Activated CD8-positive, alpha-beta memory T cell treated with anti-CD3 and anti-CD28 coated beads, Interleukin-2, amount 10 ng/mL, durations not matched to agents 7 days and 5 days (primary cell): Measurements from ENCODE around the gene GSE1. TPM values are rescaled to one million over a fixed set of nuclear protein-coding genes. Genes with fewer than 3 reads are reported as not detected.
A peak's percentile ranks its signal among the peaks of the same experiment; 100 is the strongest.

Experiments
- ATAC-seq: fragments of 150-1000 bp; cut with Tn5 transposase; one replicate; pipeline ENCODE4 v1.10.0; 2021; ENCODE audit warnings: moderate library complexity
- CTCF ChIA-PET: fragments of 350-600 bp; sonication (Branson Sonifier 250); formaldehyde crosslinking; loops from one replicate; lab custom pipeline; 2021; ENCODE audit warnings: antibody characterized with exemption; lab: Charles Lee
- DNase-seq: peaks from one replicate; pipeline ENCODE4 v3.0.0-alpha.2; 2020
- H3K27ac Mint-ChIP-seq: one replicate; pipeline ENCODE4 v1.8.0; 2021; ENCODE audit warnings: mild to moderate bottlenecking, mixed read lengths
- H3K27me3 Mint-ChIP-seq: one replicate; pipeline ENCODE4 v1.8.0; 2021; ENCODE audit warnings: mixed read lengths
- H3K36me3 Mint-ChIP-seq: one replicate; pipeline ENCODE4 v1.8.0; 2021; ENCODE audit warnings: mild to moderate bottlenecking, mixed read lengths
- H3K4me1 Mint-ChIP-seq: one replicate; pipeline ENCODE4 v1.8.0; 2021; ENCODE audit warnings: mixed read lengths
- H3K4me3 Mint-ChIP-seq: one replicate; pipeline ENCODE4 v1.8.0; 2021; ENCODE audit warnings: mild to moderate bottlenecking, moderate library complexity, mixed read lengths
- H3K9me3 Mint-ChIP-seq: one replicate; pipeline ENCODE4 v1.8.0; 2022; ENCODE audit warnings: low read depth, mixed read lengths
- total RNA-seq, 2 experiments: library from RNA; stranded (reverse); gene quantifications; one replicate each; pipeline ENCODE4 v1.2.3, GENCODE V29; 2021

GSE1 gene
- total RNA-seq, 2 experiments from 2014 or later, result 43.1 to 55.1 TPM

GRCh38 chr16:85570213-85570734, 42.8 kb upstream of the GSE1 start:
- peak overlapping the region; percentile 68 for H3K4me3 Mint-ChIP-seq
- no peaks in the 10 kb centered on the region for H3K27me3 Mint-ChIP-seq
- peaks cover 55% of the 10 kb centered on the region for H3K4me1 Mint-ChIP-seq
- H3K36me3 Mint-ChIP-seq, result no peaks in the 10 kb centered on the region
- H3K9me3 Mint-ChIP-seq, result no peaks in the 10 kb centered on the region
- H3K27ac Mint-ChIP-seq, result peak overlapping the region; percentile 91
- CTCF ChIA-PET, result interaction anchor here (1.0 to 3.2 kb wide), 5 partner anchors 11 to 46 kb away, joined by 4 to 35 read pairs (median 16); no protein-coding TSS in a partner anchor
- ATAC-seq (peak; percentile 14), DNase-seq (peak; percentile 59)

GRCh38 chr16:85570735-85571562, 42.2 kb upstream of the GSE1 start:
- DNase-seq (peak; percentile 83), ATAC-seq (peak; percentile 70)
- CTCF ChIA-PET, result interaction anchor here (1.0 to 2.9 kb wide), 3 partner anchors 17 to 45 kb away, joined by 4 to 16 read pairs (median 7); no protein-coding TSS in a partner anchor
- Mint-ChIP-seq H3K4me1 (peaks cover 55% of the 10 kb centered on the region), H3K4me3 (peak overlapping the region; percentile 68), H3K27me3 (no peaks in the 10 kb centered on the region), H3K27ac (peak overlapping the region; percentile 91), H3K36me3 (no peaks in the 10 kb centered on the region), H3K9me3 (no peaks in the 10 kb centered on the region)

- DNase-seq (no peak), ATAC-seq (no peak)
- CTCF ChIA-PET, result interaction anchor here (1.2 kb wide), 1 partner anchor 17 kb away, joined by 7 read pairs; no protein-coding TSS in a partner anchor
- peaks cover 54% of the 10 kb centered on the region for H3K4me1 Mint-ChIP-seq
- H3K27ac Mint-ChIP-seq, result peak overlapping the region; percentile 91
- no peaks in the 10 kb centered on the region for H3K36me3 Mint-ChIP-seq
- no peaks in the 10 kb centered on the region for H3K27me3 Mint-ChIP-seq
- H3K9me3 Mint-ChIP-seq, result no peaks in the 10 kb centered on the region
- no peak overlapping the region for H3K4me3 Mint-ChIP-seq
These were observed 41.6 kb upstream of the GSE1 start for GRCh38 chr16:85571563-85571812.

GRCh38 chr16:85571813-85572619, 41.1 kb upstream of the GSE1 start:
- Mint-ChIP-seq H3K27me3 (no peaks in the 10 kb centered on the region), H3K9me3 (no peaks in the 10 kb centered on the region), H3K27ac (peak overlapping the region; percentile 91), H3K36me3 (no peaks in the 10 kb centered on the region), H3K4me1 (peaks cover 50% of the 10 kb centered on the region), H3K4me3 (no peak overlapping the region)
- CTCF ChIA-PET, result interaction anchor here (1.2 kb wide), 1 partner anchor 18 kb away, joined by 7 read pairs; no protein-coding TSS in a partner anchor
- ATAC-seq, result no peak
- DNase-seq, result peak; percentile 54

GRCh38 chr16:85573045-85573695, 40.0 kb upstream of the GSE1 start:
- H3K36me3 Mint-ChIP-seq, result no peaks in the 10 kb centered on the region
- ATAC-seq (no peak), DNase-seq (no peak)
- no peak overlapping the region for H3K27ac Mint-ChIP-seq
- H3K27me3 Mint-ChIP-seq, result no peaks in the 10 kb centered on the region
- H3K4me1 Mint-ChIP-seq, result peaks cover 40% of the 10 kb centered on the region
- H3K9me3 Mint-ChIP-seq, result no peaks in the 10 kb centered on the region
- CTCF ChIA-PET, result interaction anchor here (0.5 to 2.3 kb wide), 7 partner anchors 9 to 587 kb away, joined by 3 to 9 read pairs (median 3); no protein-coding TSS in a partner anchor
- H3K4me3 Mint-ChIP-seq, result no peak overlapping the region

DNA sequence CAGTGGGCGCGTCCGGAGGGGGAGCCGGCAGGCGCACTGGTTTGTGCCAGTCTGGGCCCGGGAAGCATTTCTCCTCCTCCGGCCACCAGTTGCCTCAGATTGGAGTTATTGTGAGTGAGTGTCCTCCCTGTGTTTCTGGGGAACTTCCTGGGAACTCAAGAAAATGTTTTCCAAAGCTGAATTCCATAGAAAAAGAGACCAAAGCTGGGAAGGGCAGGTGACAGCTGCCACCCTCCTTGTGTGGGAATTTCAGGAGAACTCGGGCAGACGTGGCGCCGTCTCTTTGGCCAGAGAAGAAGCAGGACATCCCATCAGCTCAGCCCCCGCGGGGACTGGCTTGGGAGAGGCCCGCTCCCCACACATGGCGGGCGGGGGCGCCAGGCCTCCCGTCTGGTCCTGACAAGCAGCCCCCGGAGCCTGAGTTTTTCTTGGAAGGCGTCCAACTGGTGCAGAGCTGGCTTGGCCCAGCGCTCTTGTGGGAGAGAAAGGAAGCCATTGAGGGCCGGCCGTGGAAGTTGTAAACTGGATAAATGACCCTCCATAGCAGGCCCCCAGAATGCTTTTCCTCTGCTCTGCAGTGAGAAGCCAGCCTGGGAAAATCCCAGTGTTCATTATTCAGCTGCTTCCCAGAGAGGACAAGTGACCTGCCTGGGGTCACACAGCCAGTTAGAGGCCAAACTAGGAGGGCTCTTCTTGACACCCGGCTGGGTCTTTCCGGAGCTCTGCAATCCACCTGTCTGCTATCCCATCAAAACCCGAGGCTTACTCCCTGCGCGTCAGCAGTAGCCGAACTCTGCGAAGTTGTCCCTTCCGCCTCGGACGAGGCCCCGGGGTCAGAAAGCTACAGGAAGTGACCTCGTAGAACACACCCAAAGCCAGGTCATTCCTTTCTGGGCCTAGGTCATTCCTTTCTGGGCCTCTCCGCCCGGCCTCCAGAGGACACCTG, 39.2 kb upstream of the GSE1 start:
- Mint-ChIP-seq H3K27ac (no peak overlapping the region), H3K27me3 (no peaks in the 10 kb centered on the region), H3K4me1 (peaks cover 35% of the 10 kb centered on the region), H3K9me3 (no peaks in the 10 kb centered on the region), H3K4me3 (no peak overlapping the region), H3K36me3 (no peaks in the 10 kb centered on the region)
- no peak for ATAC-seq
- DNase-seq, result no peak
- CTCF ChIA-PET, result interaction anchor here (0.5 to 2.3 kb wide), 7 partner anchors 10 to 588 kb away, joined by 3 to 9 read pairs (median 3); no protein-coding TSS in a partner anchor

GRCh38 chr16:85574672-85575475, 38.2 kb upstream of the GSE1 start:
- H3K4me3 Mint-ChIP-seq, result no peak overlapping the region

DNA sequence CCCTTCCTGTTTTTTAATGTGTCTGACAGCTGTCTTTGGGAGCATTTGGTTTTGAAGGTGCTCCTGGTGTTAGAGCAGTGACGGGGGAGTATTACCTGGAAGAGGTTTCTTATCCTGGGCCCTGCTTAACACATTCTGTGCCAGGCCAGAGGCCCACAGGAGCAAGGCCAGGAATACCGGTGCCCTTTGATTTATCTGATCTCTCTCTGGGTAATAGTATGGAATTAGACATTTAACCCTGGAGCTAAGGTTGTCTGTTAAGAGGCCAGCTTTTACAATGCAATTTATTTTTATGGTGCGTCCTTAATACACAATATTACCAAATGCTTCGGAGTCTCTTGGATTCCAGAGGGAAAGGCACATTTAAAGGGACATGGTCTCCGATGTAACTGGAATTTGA, 37.2 kb upstream of the GSE1 start:
- Mint-ChIP-seq H3K27ac (no peak overlapping the region), H3K36me3 (no peaks in the 10 kb centered on the region), H3K27me3 (no peaks in the 10 kb centered on the region), H3K9me3 (no peaks in the 10 kb centered on the region), H3K4me3 (no peak overlapping the region), H3K4me1 (peaks cover 16% of the 10 kb centered on the region)
- DNase-seq (no peak), ATAC-seq (no peak)
- CTCF ChIA-PET, result interaction anchor here (1.0 to 2.0 kb wide), 3 partner anchors 12 to 160 kb away, joined by 3 to 8 read pairs (median 3); no protein-coding TSS in a partner anchor

More at GRCh38 chr16:85574672-85575475, 38.2 kb upstream of the GSE1 start:
- ATAC-seq (no peak), DNase-seq (no peak)
- no peaks in the 10 kb centered on the region for H3K9me3 Mint-ChIP-seq
- no peaks in the 10 kb centered on the region for H3K36me3 Mint-ChIP-seq
- H3K27me3 Mint-ChIP-seq, result no peaks in the 10 kb centered on the region
- CTCF ChIA-PET, result interaction anchor here (1.3 to 2.3 kb wide), 4 partner anchors 11 to 41 kb away, joined by 3 to 9 read pairs (median 7); no protein-coding TSS in a partner anchor
- peaks cover 26% of the 10 kb centered on the region for H3K4me1 Mint-ChIP-seq
- no peak overlapping the region for H3K27ac Mint-ChIP-seq

GRCh38 chr16:85576944-85577343, 36.2 kb upstream of the GSE1 start:
- peaks cover 5% of the 10 kb centered on the region for H3K4me1 Mint-ChIP-seq
- H3K9me3 Mint-ChIP-seq, result no peaks in the 10 kb centered on the region
- no peak overlapping the region for H3K27ac Mint-ChIP-seq
- no peak overlapping the region for H3K4me3 Mint-ChIP-seq
- ATAC-seq (no peak), DNase-seq (no peak)
- CTCF ChIA-PET, result interaction anchor here (1.4 to 2.0 kb wide), 3 partner anchors 34 to 161 kb away, joined by 3 to 8 read pairs (median 4); no protein-coding TSS in a partner anchor
- H3K36me3 Mint-ChIP-seq, result no peaks in the 10 kb centered on the region
- no peaks in the 10 kb centered on the region for H3K27me3 Mint-ChIP-seq

DNA sequence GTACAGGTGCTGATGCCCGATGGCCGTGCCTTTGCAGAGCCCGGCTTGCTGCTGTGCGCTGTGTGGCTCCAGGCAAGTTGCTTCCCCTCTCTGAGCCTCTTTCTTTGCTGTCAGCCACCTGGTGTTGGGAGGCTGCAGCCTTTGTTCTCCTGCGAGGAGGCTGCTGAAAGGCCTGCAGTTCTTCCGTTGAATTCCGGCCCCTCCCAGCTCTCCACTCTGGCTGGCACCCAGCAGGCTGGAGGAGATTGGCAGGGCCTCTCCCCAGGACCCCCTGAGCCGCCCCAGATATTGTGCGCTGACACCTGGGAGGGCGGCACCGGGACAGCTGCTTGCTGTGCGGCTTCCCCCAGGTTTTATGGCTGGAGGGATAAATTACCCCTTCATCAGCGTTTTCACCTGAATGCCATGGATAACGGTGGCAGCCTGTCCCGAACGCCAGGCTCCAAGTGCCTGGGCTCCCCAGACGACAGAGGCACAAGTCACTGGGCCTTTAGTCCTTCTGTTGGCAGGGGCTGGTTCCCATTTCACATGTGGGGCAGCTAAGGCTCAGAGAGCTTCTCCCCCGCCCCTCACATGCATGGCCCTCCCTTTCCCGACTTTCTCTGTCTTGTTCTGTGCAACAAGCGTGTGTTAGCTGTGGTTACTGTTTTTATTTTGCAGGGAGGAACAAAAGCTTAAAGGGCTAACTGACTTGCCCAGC, 35.1 kb upstream of the GSE1 start:
- CTCF ChIA-PET, result interaction anchor here (1.0 to 1.4 kb wide), 3 partner anchors 9 to 37 kb away, joined by 3 to 4 read pairs (median 3); no protein-coding TSS in a partner anchor
- Mint-ChIP-seq H3K27me3 (no peaks in the 10 kb centered on the region), H3K27ac (no peak overlapping the region), H3K36me3 (no peaks in the 10 kb centered on the region), H3K4me1 (no peaks in the 10 kb centered on the region), H3K9me3 (no peaks in the 10 kb centered on the region), H3K4me3 (no peak overlapping the region)
- ATAC-seq, result no peak
- DNase-seq, result no peak

DNA sequence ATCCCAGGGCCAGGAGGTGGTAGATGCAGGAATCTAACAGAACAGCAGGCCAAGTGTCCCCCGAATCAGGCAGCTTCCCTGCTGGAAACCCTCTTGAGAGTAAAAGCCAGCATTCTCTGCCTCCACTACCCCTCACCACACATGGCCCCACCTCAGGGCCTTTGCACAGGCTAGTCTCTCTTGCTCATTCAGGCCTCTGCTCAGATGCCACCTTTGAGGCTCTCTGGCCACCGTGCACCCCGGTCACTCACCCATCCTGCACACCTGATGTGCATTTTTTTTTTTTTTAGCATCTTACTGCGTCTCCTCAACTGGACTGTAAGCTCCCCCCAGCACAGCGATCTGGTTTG, 34.5 kb upstream of the GSE1 start:
- Mint-ChIP-seq H3K36me3 (no peaks in the 10 kb centered on the region), H3K9me3 (no peaks in the 10 kb centered on the region), H3K4me1 (no peaks in the 10 kb centered on the region), H3K27me3 (no peaks in the 10 kb centered on the region), H3K4me3 (no peak overlapping the region), H3K27ac (no peak overlapping the region)
- no peak for DNase-seq
- no peak for ATAC-seq
- CTCF ChIA-PET, result interaction anchor here (1.0 to 1.5 kb wide), 3 partner anchors 9 to 334 kb away, joined by 3 read pairs; no protein-coding TSS in a partner anchor
